H9 (cell line): Measurements from ENCODE around the gene SRGAP1. TPM values are rescaled to one million over a fixed set of nuclear protein-coding genes. Genes with fewer than 3 reads are reported as not detected.

Experiments used
- DNase-seq: peaks from one replicate; pipeline ENCODE4 v3.0.0-alpha.2; 2017
- H2AFZ ChIP-seq: one replicate; pipeline ENCODE4 v1.6.1; 2013; ENCODE audit warnings: mild to moderate bottlenecking, low read length, control low read depth, moderate library complexity
- H2AK5ac ChIP-seq: 2 replicates; pipeline ENCODE4 v1.6.1; 2013; ENCODE audit warnings: low read length, control low read depth, mixed read lengths; ENCODE audit not compliant: insufficient read length
- H2BK120ac ChIP-seq: one replicate; pipeline ENCODE4 v1.6.1; 2013; ENCODE audit warnings: low read depth, mild to moderate bottlenecking, low read length, control low read depth, inconsistent platforms; ENCODE audit not compliant: poor library complexity, severe bottlenecking
- H2BK12ac ChIP-seq: 2 replicates; pipeline ENCODE4 v1.6.1; 2013; ENCODE audit warnings: low read length, control low read depth, mixed read lengths, low read depth; ENCODE audit not compliant: insufficient read length
- H2BK15ac ChIP-seq: 2 replicates; pipeline ENCODE4 v1.6.1; 2013; ENCODE audit warnings: low read depth, low read length, control low read depth
- H2BK20ac ChIP-seq: one replicate; pipeline ENCODE4 v1.6.1; 2013; ENCODE audit warnings: low read depth, mild to moderate bottlenecking, low read length, control low read depth, inconsistent platforms; ENCODE audit not compliant: poor library complexity, severe bottlenecking
- H2BK5ac ChIP-seq: 2 replicates; pipeline ENCODE4 v1.6.1; 2013; ENCODE audit warnings: low read length, control low read depth, mixed read lengths; ENCODE audit not compliant: insufficient read length
- H3K14ac ChIP-seq: 2 replicates; pipeline ENCODE4 v1.6.1; 2013; ENCODE audit warnings: low read length, control low read depth; ENCODE audit not compliant: insufficient read depth
- H3K18ac ChIP-seq: 2 replicates; pipeline ENCODE4 v1.6.1; 2013; ENCODE audit warnings: low read depth, mild to moderate bottlenecking, mixed read lengths, low read length, control low read depth; ENCODE audit not compliant: insufficient read length
- H3K23ac ChIP-seq: 2 replicates; pipeline ENCODE4 v1.6.1; 2013; ENCODE audit warnings: low read length, control low read depth, mixed read lengths, low read depth; ENCODE audit not compliant: insufficient read length
- H3K23me2 ChIP-seq: 2 replicates; pipeline ENCODE4 v1.6.1; 2013; ENCODE audit warnings: low read depth, mild to moderate bottlenecking, mixed read lengths, low read length, control low read depth; ENCODE audit not compliant: insufficient read length, poor library complexity, severe bottlenecking
- H3K27ac ChIP-seq: 2 replicates; pipeline ENCODE4 v1.5.1; 2013; ENCODE audit warnings: low read length, control low read depth, mixed read lengths, low read depth; ENCODE audit not compliant: insufficient read length
- H3K27me3 ChIP-seq: 2 replicates; pipeline ENCODE4 v1.6.1; 2013; ENCODE audit warnings: low read length, control low read depth, inconsistent platforms; ENCODE audit not compliant: insufficient read depth
- H3K4ac ChIP-seq: 2 replicates; pipeline ENCODE4 v1.6.1; 2013; ENCODE audit warnings: low read depth, mild to moderate bottlenecking, control low read depth, inconsistent platforms, low read length, moderate library complexity
- H3K4me1 ChIP-seq: 2 replicates; pipeline ENCODE4 v1.6.1; 2013; ENCODE audit warnings: low read length, control low read depth, inconsistent platforms; ENCODE audit not compliant: insufficient read depth
- H3K4me2 ChIP-seq: 2 replicates; pipeline ENCODE4 v1.6.1; 2013; ENCODE audit warnings: low read length, control low read depth, mixed read lengths; ENCODE audit not compliant: insufficient read length, insufficient read depth
- H3K56ac ChIP-seq: 2 replicates; pipeline ENCODE4 v1.6.1; 2013; ENCODE audit warnings: low read depth, mild to moderate bottlenecking, mixed read lengths, low read length, control low read depth; ENCODE audit not compliant: insufficient read length
- H3K79me1 ChIP-seq: 2 replicates; pipeline ENCODE4 v1.6.1; 2013; ENCODE audit warnings: low read depth, mild to moderate bottlenecking, moderate library complexity, low read length, control low read depth, inconsistent platforms; ENCODE audit not compliant: insufficient read depth, poor library complexity, severe bottlenecking
- H3K79me2 ChIP-seq: 2 replicates; pipeline ENCODE4 v1.6.1; 2013; ENCODE audit warnings: low read length, control low read depth, inconsistent platforms; ENCODE audit not compliant: insufficient read depth
- H3K9ac ChIP-seq: 2 replicates; pipeline ENCODE4 v1.6.1; 2013; ENCODE audit warnings: low read length, control low read depth, mixed read lengths; ENCODE audit not compliant: insufficient read length; ENCODE audit errors: extremely low read depth
- H3K9me3 ChIP-seq: one replicate; pipeline ENCODE4 v1.6.1; 2013; ENCODE audit warnings: low read depth, low read length, inconsistent platforms; ENCODE audit not compliant: control insufficient read depth
- H3T11ph ChIP-seq: one replicate; pipeline ENCODE4 v1.6.1; 2013; ENCODE audit warnings: mild to moderate bottlenecking, low read length, control low read depth, inconsistent platforms
- H4K20me1 ChIP-seq: one replicate; pipeline ENCODE4 v1.6.1; 2013; ENCODE audit not compliant: control insufficient read depth, insufficient read length, insufficient read depth
- H4K5ac ChIP-seq: 2 replicates; pipeline ENCODE4 v1.6.1; 2013; ENCODE audit warnings: low read depth, mild to moderate bottlenecking, mixed read lengths, low read length, control low read depth; ENCODE audit not compliant: insufficient read length
- H4K8ac ChIP-seq: replicated peaks from 2 replicates; pipeline ENCODE4 v1.6.1; 2013; ENCODE audit warnings: low read length, control low read depth, mixed read lengths, low read depth; ENCODE audit not compliant: insufficient read length
- H4K91ac ChIP-seq: 2 replicates; pipeline ENCODE4 v1.6.1; 2013; ENCODE audit warnings: low read depth, mild to moderate bottlenecking, moderate library complexity, mixed read lengths, low read length, control low read depth; ENCODE audit not compliant: insufficient read length
- H3K27ac Mint-ChIP-seq, 3 experiments: 2 replicates in 2 of 3; 3 replicates in 1 of 3; pipeline ENCODE4 v1.8.0; 2020 to 2021; ENCODE audit warnings: mixed read lengths in 3 of 3, mild to moderate bottlenecking in 1 of 3, moderate library complexity in 1 of 3
- H3K27me3 Mint-ChIP-seq: 2 replicates; pipeline ENCODE4 v1.8.0; 2021; ENCODE audit warnings: low read depth, mild to moderate bottlenecking, moderate library complexity, mixed read lengths
- H3K36me3 Mint-ChIP-seq, 3 experiments: 2 replicates in 2 of 3; 3 replicates in 1 of 3; pipeline ENCODE4 v1.8.0; 2020 to 2021; ENCODE audit warnings: low read depth in 3 of 3, mixed read lengths in 3 of 3; ENCODE audit not compliant: insufficient read depth in 1 of 3
- H3K4me1 Mint-ChIP-seq, 2 experiments: 2 replicates each; pipeline ENCODE4 v1.8.0; 2020; ENCODE audit warnings: mixed read lengths in 2 of 2
- H3K4me3 Mint-ChIP-seq, 2 experiments: 2 replicates in 1 of 2; 3 replicates in 1 of 2; pipeline ENCODE4 v1.8.0; 2020 to 2021; ENCODE audit warnings: mild to moderate bottlenecking in 2 of 2, mixed read lengths in 2 of 2, moderate library complexity in 1 of 2
- H3K9me3 Mint-ChIP-seq, 2 experiments: 2 replicates in 1 of 2; 3 replicates in 1 of 2; pipeline ENCODE4 v1.8.0; 2020; ENCODE audit warnings: mild to moderate bottlenecking in 2 of 2, mixed read lengths in 2 of 2, moderate library complexity in 1 of 2
- CTCF ChIP-seq: fragments of 200-600 bp; sonication (generic); conservative IDR thresholded peaks from 3 replicates; pipeline ENCODE4 v1.8.0; 2021; ENCODE audit warnings: antibody characterized with exemption, mild to moderate bottlenecking
- WGBS: extraction: QIAGEN DNeasy Blood & Tissue Kit; methylation state at CpG from one replicate; pipeline ENCODE4 v1.1.7; 2013; ENCODE audit warnings: missing lambda C conversion rate, low lambda C conversion rate, mixed read lengths; ENCODE audit not compliant: insufficient read length; ENCODE audit errors: extremely low coverage; 5-methylcytosine and 5-hydroxymethylcytosine counted together
- total RNA-seq: library from RNA; stranded (reverse); gene quantifications from 2 replicates; pipeline ENCODE4 v1.2.1, GENCODE V29; 2021

SRGAP1 gene
- total RNA-seq, 1 experiment from 2014 or later: 4.8 TPM

DNA sequence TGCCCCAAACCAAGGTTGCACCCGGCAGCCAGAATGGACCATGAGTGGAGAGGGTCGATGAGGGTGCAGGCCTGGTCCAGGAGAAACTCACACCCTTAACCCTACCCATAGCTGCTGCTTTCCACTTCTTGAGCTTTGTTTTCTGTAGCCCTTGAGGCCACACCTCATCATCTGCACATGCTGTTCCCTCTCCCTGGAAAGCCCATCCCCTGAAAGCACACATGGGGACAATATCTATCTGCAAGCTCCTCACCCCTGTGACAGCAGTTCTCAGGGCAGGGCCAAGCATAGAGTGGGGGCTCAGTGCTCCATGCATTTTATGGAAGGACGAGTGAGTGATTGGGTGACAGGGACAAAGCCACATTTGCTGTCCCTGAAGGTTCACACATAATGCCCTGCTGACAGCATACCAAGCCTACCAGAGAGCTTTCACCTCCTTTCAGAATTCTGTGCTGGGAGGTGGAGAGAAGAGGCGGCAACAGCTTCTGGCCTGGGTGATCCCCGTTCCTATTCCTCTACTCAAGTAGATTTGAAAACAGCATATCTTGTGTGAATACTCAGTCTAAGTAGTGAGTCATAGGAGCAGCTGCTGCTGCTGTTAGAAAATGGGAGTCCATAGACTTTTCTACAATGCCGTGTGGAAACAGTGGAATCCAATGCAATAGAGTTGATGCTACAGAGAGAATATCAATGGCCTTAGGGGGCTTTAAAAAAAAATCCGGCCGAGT is 44.6 kb downstream of the SRGAP1 start:
- peaks cover 0 to under 1% of the 10 kb centered on the region in 2 experiments; a peak in 1 of 5 replicates for H3K9me3 Mint-ChIP-seq
- Histone ChIP-seq H2AFZ (no peak overlapping the region), H2BK12ac (no peak overlapping the region), H3K23me2 (no peaks in the 10 kb centered on the region), H3K9ac (no peak overlapping the region), H2BK15ac (no peak overlapping the region), H3K14ac (no peak overlapping the region), H3K4me1 (peaks cover 10% of the 10 kb centered on the region), H4K8ac (no peak overlapping the region), H3K9me3 (no peaks in the 10 kb centered on the region), H3K27me3 (no peaks in the 10 kb centered on the region), H3K18ac (no peak overlapping the region), H3T11ph (no peak overlapping the region), H3K4me2 (no peak overlapping the region), H4K20me1 (no peaks in the 10 kb centered on the region), H3K27ac (no peak overlapping the region), H2BK120ac (no peak overlapping the region), H4K5ac (no peak overlapping the region), H2AK5ac (no peak overlapping the region), H3K56ac (no peak overlapping the region), H3K79me1 (no peaks in the 10 kb centered on the region), H2BK20ac (no peak overlapping the region), H4K91ac (no peak overlapping the region), H3K4ac (no peak overlapping the region), H3K79me2 (no peaks in the 10 kb centered on the region), H2BK5ac (no peak overlapping the region), H3K23ac (no peak overlapping the region)
- WGBS: no CpG with 5 or more reads among the region's 8 CpGs
- peak overlapping the region in 1 of 3 experiments; percentile 41; a peak in 1 of 7 replicates for H3K27ac Mint-ChIP-seq
- peaks cover 0 to 2% (median under 1%) of the 10 kb centered on the region in 3 experiments; a peak in 2 of 7 replicates for H3K36me3 Mint-ChIP-seq
- no peak for DNase-seq
- no peak overlapping the region for H3K4me3 Mint-ChIP-seq
- H3K4me1 Mint-ChIP-seq: peaks cover 23 to 30% of the 10 kb centered on the region in 2 experiments
- TF ChIP-seq CTCF: no peak
- no peaks in the 10 kb centered on the region for H3K27me3 Mint-ChIP-seq
